CD4-positive, alpha-beta T cell treated with Interleukin-12 subunit alpha and Interleukin-12 subunit beta, for 1 hour (primary cell): Measurements from ENCODE around the gene RBM18.

Experiments
- DNase-seq: peaks from one replicate; pipeline ENCODE4 v3.0.0-alpha.2; 2020

The RBM18 gene

GRCh38 chr9:122258886-122259415, 5.7 kb downstream of the RBM18 start:
- DNase-seq: no peak

- no peak for DNase-seq
Measured at GRCh38 chr9:122256206-122256605, 8.4 kb downstream of the RBM18 start.

GRCh38 chr9:122254761-122255160, 9.9 kb downstream of the RBM18 start:
- no peak for DNase-seq

- no peak for DNase-seq
Measured at GRCh38 chr9:122252796-122253195, 11.8 kb downstream of the RBM18 start.

GRCh38 chr9:122251351-122251750, 13.3 kb downstream of the RBM18 start:
- DNase-seq: no peak

GRCh38 chr9:122248448-122248865, 16.2 kb downstream of the RBM18 start:
- no peak for DNase-seq

- DNase-seq: no peak
Measured at GRCh38 chr9:122246666-122247065, 18.0 kb downstream of the RBM18 start.

GRCh38 chr9:122244349-122244748, 20.3 kb downstream of the RBM18 start:
- no peak for DNase-seq

- no peak for DNase-seq
Measured at GRCh38 chr9:122239722-122240121, 24.9 kb downstream of the RBM18 start.

GRCh38 chr9:122236681-122237080, 28.0 kb downstream of the RBM18 start:
- DNase-seq: no peak

GRCh38 chr9:122234022-122234748, 30.5 kb downstream of the RBM18 start:
- no peak for DNase-seq

- no peak for DNase-seq
Measured at GRCh38 chr9:122232796-122233306, 31.8 kb downstream of the RBM18 start.

- DNase-seq: no peak
Measured at GRCh38 chr9:122229485-122229837, 35.2 kb downstream of the RBM18 start.

- no peak for DNase-seq
Measured at GRCh38 chr9:122228568-122229484, 35.8 kb downstream of the RBM18 start, which contains the start of gene LHX6. Gene LHX6, minus strand, starts transcription at chr9:122228957. Its CDS starts 217 bp downstream, at chr9:122228740.

- DNase-seq: no peak
Measured at GRCh38 chr9:122228191-122228567, 36.5 kb downstream of the RBM18 start.

- no peak for DNase-seq
Measured at GRCh38 chr9:122227575-122227900, 37.1 kb downstream of the RBM18 start.

GRCh38 chr9:122226758-122227574, 37.7 kb downstream of the RBM18 start:
- no peak for DNase-seq

GRCh38 chr9:122226142-122226757, 38.4 kb downstream of the RBM18 start:
- no peak for DNase-seq

GRCh38 chr9:122225312-122226141, 39.1 kb downstream of the RBM18 start:
- DNase-seq: no peak

- DNase-seq: no peak
Measured at GRCh38 chr9:122223435-122223834, 41.2 kb downstream of the RBM18 start.

GRCh38 chr9:122222791-122223190, 41.8 kb downstream of the RBM18 start:
- no peak for DNase-seq
